HL-60 (cell line): ENCODE results near the gene KCNK15.

Source experiments
- CTCF ChIP-seq: IDR thresholded peaks from one replicate; pipeline ENCODE4 v1.5.1; 2011; ENCODE audit warnings: low read length, control low read depth, inconsistent platforms; ENCODE audit not compliant: insufficient read depth
- POLR2AphosphoS5 ChIP-seq: IDR thresholded peaks from 2 replicates; pipeline ENCODE4 v1.6.1; 2012; ENCODE audit warnings: low read depth

- no peak for TF ChIP-seq POLR2AphosphoS5
- no peak for TF ChIP-seq CTCF
These were observed 34.4 kb upstream of the KCNK15 start for GRCh38 chr20:44711237-44711636.
